ENCODE results near the gene NIBAN1.

The NIBAN1 gene

GRCh38 chr1:184972315-184973055, 1.8 kb downstream of the NIBAN1 start:
- no peak overlapping the region for H3K27ac ChIP-seq
- TF ChIP-seq CTCF (conservative IDR thresholded peaks at IDR 0.05) = no peak

GRCh38 chr1:184971522-184972265, 2.6 kb downstream of the NIBAN1 start:
- H3K27ac ChIP-seq = no peak overlapping the region
- no peak for TF ChIP-seq CTCF (conservative IDR thresholded peaks at IDR 0.05)

GRCh38 chr1:184970691-184971161, 3.6 kb downstream of the NIBAN1 start:
- H3K27ac ChIP-seq = no peak overlapping the region
- no peak for TF ChIP-seq CTCF (conservative IDR thresholded peaks at IDR 0.05)

GRCh38 chr1:184966989-184967388, 7.3 kb downstream of the NIBAN1 start:
- no peak overlapping the region for H3K27ac ChIP-seq

GRCh38 chr1:184965944-184966860, 8.1 kb downstream of the NIBAN1 start:
- no peak overlapping the region for H3K27ac ChIP-seq
- no peak for TF ChIP-seq CTCF (conservative IDR thresholded peaks at IDR 0.05)

More at GRCh38 chr1:184966989-184967388, 7.3 kb downstream of the NIBAN1 start:
- no peak for TF ChIP-seq CTCF (conservative IDR thresholded peaks at IDR 0.05)

GRCh38 chr1:184965439-184965838, 8.9 kb downstream of the NIBAN1 start:
- H3K27ac ChIP-seq = no peak overlapping the region
- TF ChIP-seq CTCF (conservative IDR thresholded peaks at IDR 0.05) = no peak

- no peak overlapping the region for H3K27ac ChIP-seq
- TF ChIP-seq CTCF (conservative IDR thresholded peaks at IDR 0.05) = no peak
Observed at GRCh38 chr1:184959626-184960025, 14.7 kb downstream of the NIBAN1 start.
